WTC11 (cell line): ENCODE data around the gene TEFM. TPM values are rescaled to one million over a fixed set of nuclear protein-coding genes. Genes with fewer than 3 reads are reported as not detected.

Source experiments
- ATAC-seq: fragments of 200-7000 bp; cut with Tn5 transposase; 2 replicates; pipeline ENCODE4 v1.10.0; 2021; ENCODE audit warnings: mild to moderate bottlenecking, moderate library complexity
- CTCF ChIA-PET: fragments of 300-600 bp; sonication (Branson Sonifier 250); formaldehyde crosslinking; loops from one replicate; lab custom pipeline; 2021; ENCODE audit warnings: antibody characterized with exemption; lab: Charles Lee
- POLR2A ChIA-PET: fragments of 350-600 bp; sonication (Branson Sonifier 250); formaldehyde crosslinking; loops from one replicate; lab custom pipeline; 2021; ENCODE audit warnings: antibody characterized with exemption; lab: Charles Lee
- DNase-seq: peaks from one replicate; pipeline ENCODE4 v3.0.0; 2021; ENCODE audit warnings: low spot score
- H3K27ac Mint-ChIP-seq: 2 replicates; pipeline ENCODE4 v1.8.0; 2021; ENCODE audit warnings: mixed read lengths
- H3K27me3 Mint-ChIP-seq: 2 replicates; pipeline ENCODE4 v1.8.0; 2021; ENCODE audit warnings: low read depth, mild to moderate bottlenecking, moderate library complexity, mixed read lengths
- H3K36me3 Mint-ChIP-seq: 2 replicates; pipeline ENCODE4 v1.8.0; 2021; ENCODE audit warnings: mixed read lengths
- H3K4me1 Mint-ChIP-seq: 2 replicates; pipeline ENCODE4 v1.8.0; 2022; ENCODE audit warnings: mixed read lengths
- H3K4me3 Mint-ChIP-seq: 2 replicates; pipeline ENCODE4 v1.8.0; 2021; ENCODE audit warnings: mild to moderate bottlenecking, moderate library complexity, mixed read lengths
- H3K9me3 Mint-ChIP-seq: 2 replicates; pipeline ENCODE4 v1.8.0; 2021; ENCODE audit warnings: mixed read lengths
- CBFB ChIP-seq: sonication (generic); formaldehyde crosslinking; IDR thresholded peaks from 2 replicates; pipeline ENCODE4 v1.8.1; 2022; ENCODE audit warnings: mild to moderate bottlenecking, low read depth, missing genetic modification reagents
- CREB1 ChIP-seq: sonication (generic); formaldehyde crosslinking; IDR thresholded peaks from 2 replicates; pipeline ENCODE4 v1.8.0; 2023; ENCODE audit warnings: mild to moderate bottlenecking, missing genetic modification reagents
- CREM ChIP-seq: sonication (generic); formaldehyde crosslinking; IDR thresholded peaks from 2 replicates; pipeline ENCODE4 v1.8.1; 2022; ENCODE audit warnings: mild to moderate bottlenecking, missing genetic modification reagents, moderate library complexity
- ELF4 ChIP-seq: sonication (generic); formaldehyde crosslinking; IDR thresholded peaks from 2 replicates; pipeline ENCODE4 v1.8.1; 2022; ENCODE audit warnings: low read depth, mild to moderate bottlenecking, moderate library complexity, missing genetic modification reagents
- FOXJ3 ChIP-seq: sonication (generic); formaldehyde crosslinking; IDR thresholded peaks from 2 replicates; pipeline ENCODE4 v1.9.0; 2021; ENCODE audit warnings: missing genetic modification reagents, mild to moderate bottlenecking, borderline replicate concordance
- JAZF1 ChIP-seq: fragments of 250-450 bp; sonication (Bioruptor Pico); IDR thresholded peaks from 2 replicates; pipeline ENCODE4 v1.9.0; 2021; ENCODE audit warnings: moderate library complexity, mild to moderate bottlenecking, inconsistent platforms
- NR1H2 ChIP-seq: sonication (generic); formaldehyde crosslinking; IDR thresholded peaks from 2 replicates; pipeline ENCODE4 v1.9.0; 2021; ENCODE audit warnings: mild to moderate bottlenecking, moderate library complexity, missing genetic modification reagents
- NR2C2 ChIP-seq: sonication (generic); formaldehyde crosslinking; IDR thresholded peaks from 2 replicates; pipeline ENCODE4 v1.8.0; 2022; ENCODE audit warnings: mild to moderate bottlenecking, missing genetic modification reagents
- NR3C1 ChIP-seq: sonication (generic); formaldehyde crosslinking; conservative IDR thresholded peaks from 2 replicates; pipeline ENCODE4 v1.8.1; 2023; ENCODE audit warnings: low read depth, mild to moderate bottlenecking, missing genetic modification reagents
- RELA ChIP-seq: sonication (generic); formaldehyde crosslinking; IDR thresholded peaks from 2 replicates; pipeline ENCODE4 v1.8.1; 2022; ENCODE audit warnings: missing genetic modification reagents, mild to moderate bottlenecking, borderline replicate concordance
- RORB ChIP-seq: fragments of 250-450 bp; sonication (Bioruptor Pico); IDR thresholded peaks from 2 replicates; pipeline ENCODE4 v1.9.0; 2021; ENCODE audit warnings: mild to moderate bottlenecking
- SMAD3 ChIP-seq: sonication (generic); formaldehyde crosslinking; IDR thresholded peaks from 2 replicates; pipeline ENCODE4 v1.8.0; 2022; ENCODE audit warnings: missing genetic modification reagents, mild to moderate bottlenecking, borderline replicate concordance
- SP1 ChIP-seq: sonication (generic); formaldehyde crosslinking; conservative IDR thresholded peaks from 2 replicates; pipeline ENCODE4 v1.8.1; 2022; ENCODE audit warnings: missing genetic modification reagents
- ZBTB21 ChIP-seq: sonication (generic); formaldehyde crosslinking; IDR thresholded peaks from 2 replicates; pipeline ENCODE4 v1.8.1; 2023; ENCODE audit warnings: mild to moderate bottlenecking, missing genetic modification reagents, borderline replicate concordance
- ZNF317 ChIP-seq: sonication (generic); formaldehyde crosslinking; IDR thresholded peaks from 2 replicates; pipeline ENCODE4 v1.8.1; 2023; ENCODE audit warnings: low read depth, mild to moderate bottlenecking, moderate library complexity, missing genetic modification reagents, borderline replicate concordance
- ZNF423 ChIP-seq: fragments of 250-450 bp; sonication (Bioruptor Pico); IDR thresholded peaks from 2 replicates; pipeline ENCODE4 v2.1.2; 2022; ENCODE audit warnings: mild to moderate bottlenecking, moderate library complexity
- total RNA-seq: library from RNA; stranded (reverse); gene quantifications from 3 replicates; pipeline ENCODE4 v1.2.3, GENCODE V29; 2021
- TF ChIP-seq, protein P1 (sequence below): sonication (generic); formaldehyde crosslinking; IDR thresholded peaks from 2 replicates; pipeline ENCODE4 v1.8.1; 2023; ENCODE audit warnings: mild to moderate bottlenecking, missing genetic modification reagents, moderate library complexity
- TF ChIP-seq, protein P2 (sequence below): sonication (generic); formaldehyde crosslinking; IDR thresholded peaks from 2 replicates; pipeline ENCODE4 v1.8.1; 2022; ENCODE audit warnings: low read depth, mild to moderate bottlenecking, moderate library complexity, missing genetic modification reagents, borderline replicate concordance
- TF ChIP-seq, protein P3 (sequence below): sonication (generic); formaldehyde crosslinking; IDR thresholded peaks from 2 replicates; pipeline ENCODE4 v1.8.0; 2023; ENCODE audit warnings: missing genetic modification reagents
- TF ChIP-seq, protein P4 (sequence below): sonication (generic); formaldehyde crosslinking; IDR thresholded peaks from 2 replicates; pipeline ENCODE4 v1.8.1; 2023; ENCODE audit warnings: mild to moderate bottlenecking, moderate library complexity, missing genetic modification reagents
- TF ChIP-seq, protein P5 (sequence below): sonication (generic); formaldehyde crosslinking; IDR thresholded peaks from 2 replicates; pipeline ENCODE4 v1.8.0; 2022; ENCODE audit warnings: mild to moderate bottlenecking, missing genetic modification reagents

Gene TEFM
- total RNA-seq, 1 experiment from 2014 or later, result 12.3 TPM

DNA sequence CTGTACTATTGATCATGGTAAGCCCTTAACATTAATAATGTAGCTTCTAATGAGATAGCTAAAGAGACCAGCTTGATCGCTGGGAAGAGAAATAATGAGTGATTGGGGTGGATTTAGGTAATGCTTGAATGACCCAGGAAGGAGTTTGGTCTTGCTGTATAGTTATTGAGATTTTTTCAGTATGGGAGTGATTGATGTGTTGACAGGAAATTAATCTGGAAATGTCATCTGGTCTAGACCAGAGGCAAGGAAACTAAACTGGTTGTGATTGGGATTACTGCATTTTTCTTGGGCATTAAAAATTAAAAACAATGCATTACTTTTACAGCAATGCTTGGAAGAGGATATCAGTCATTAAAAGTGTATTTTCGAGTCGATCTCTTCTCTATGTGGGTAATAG lies 11.8 kb downstream of the TEFM start:
- TF ChIP-seq CREM (CRISPR knock-in tag) (no peak), NR3C1 (CRISPR knock-in tag) (no peak), ZBTB21 (CRISPR knock-in tag) (no peak)
- TF ChIP-seq, protein P1, sequence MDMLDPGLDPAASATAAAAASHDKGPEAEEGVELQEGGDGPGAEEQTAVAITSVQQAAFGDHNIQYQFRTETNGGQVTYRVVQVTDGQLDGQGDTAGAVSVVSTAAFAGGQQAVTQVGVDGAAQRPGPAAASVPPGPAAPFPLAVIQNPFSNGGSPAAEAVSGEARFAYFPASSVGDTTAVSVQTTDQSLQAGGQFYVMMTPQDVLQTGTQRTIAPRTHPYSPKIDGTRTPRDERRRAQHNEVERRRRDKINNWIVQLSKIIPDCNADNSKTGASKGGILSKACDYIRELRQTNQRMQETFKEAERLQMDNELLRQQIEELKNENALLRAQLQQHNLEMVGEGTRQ (CRISPR knock-in tag), result no peak
- TF ChIP-seq, protein P2, sequence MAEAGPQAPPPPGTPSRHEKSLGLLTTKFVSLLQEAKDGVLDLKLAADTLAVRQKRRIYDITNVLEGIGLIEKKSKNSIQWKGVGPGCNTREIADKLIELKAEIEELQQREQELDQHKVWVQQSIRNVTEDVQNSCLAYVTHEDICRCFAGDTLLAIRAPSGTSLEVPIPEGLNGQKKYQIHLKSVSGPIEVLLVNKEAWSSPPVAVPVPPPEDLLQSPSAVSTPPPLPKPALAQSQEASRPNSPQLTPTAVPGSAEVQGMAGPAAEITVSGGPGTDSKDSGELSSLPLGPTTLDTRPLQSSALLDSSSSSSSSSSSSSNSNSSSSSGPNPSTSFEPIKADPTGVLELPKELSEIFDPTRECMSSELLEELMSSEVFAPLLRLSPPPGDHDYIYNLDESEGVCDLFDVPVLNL, result no peak
- TF ChIP-seq, all 79 proteins: peak for 0
- CTCF ChIA-PET, result no interaction called here
- H3K9me3 Mint-ChIP-seq, result no peaks in the 10 kb centered on the region

DNA sequence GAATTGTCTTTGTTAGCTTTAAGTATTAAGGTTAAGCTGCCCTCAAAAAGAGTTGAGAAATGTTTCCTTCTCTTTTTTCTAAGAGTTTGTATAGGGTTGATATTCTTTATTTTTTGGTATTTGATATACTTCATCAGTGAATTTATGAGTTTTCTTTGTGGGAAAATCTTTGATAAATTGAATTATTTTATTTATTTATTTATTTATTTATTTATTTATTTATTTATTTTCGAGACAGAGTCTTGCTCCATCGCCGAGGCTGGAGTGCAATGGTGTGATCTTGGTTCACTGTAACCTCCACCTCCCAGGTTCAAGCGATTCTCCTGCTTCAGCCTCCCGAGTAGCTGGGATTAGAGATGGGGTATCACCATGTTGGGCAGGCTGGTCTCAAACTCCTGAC lies 19.9 kb downstream of the TEFM start:
- Mint-ChIP-seq H3K27me3 (no peaks in the 10 kb centered on the region), H3K4me1 (no peaks in the 10 kb centered on the region), H3K9me3 (no peaks in the 10 kb centered on the region), H3K4me3 (no peak overlapping the region), H3K36me3 (peaks cover 34% of the 10 kb centered on the region), H3K27ac (no peak overlapping the region)
- TF ChIP-seq, protein P3, sequence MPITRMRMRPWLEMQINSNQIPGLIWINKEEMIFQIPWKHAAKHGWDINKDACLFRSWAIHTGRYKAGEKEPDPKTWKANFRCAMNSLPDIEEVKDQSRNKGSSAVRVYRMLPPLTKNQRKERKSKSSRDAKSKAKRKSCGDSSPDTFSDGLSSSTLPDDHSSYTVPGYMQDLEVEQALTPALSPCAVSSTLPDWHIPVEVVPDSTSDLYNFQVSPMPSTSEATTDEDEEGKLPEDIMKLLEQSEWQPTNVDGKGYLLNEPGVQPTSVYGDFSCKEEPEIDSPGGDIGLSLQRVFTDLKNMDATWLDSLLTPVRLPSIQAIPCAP (CRISPR knock-in tag), result no peak
- TF ChIP-seq SP1 (CRISPR knock-in tag) (no peak), JAZF1 (CRISPR knock-in tag) (no peak), CREB1 (CRISPR knock-in tag) (no peak), ZNF423 (CRISPR knock-in tag) (no peak), RELA (CRISPR knock-in tag) (no peak), ELF4 (CRISPR knock-in tag) (no peak), CREM (CRISPR knock-in tag) (no peak), NR1H2 (CRISPR knock-in tag) (no peak), CBFB (CRISPR knock-in tag) (no peak), NR2C2 (CRISPR knock-in tag) (no peak), SMAD3 (CRISPR knock-in tag) (no peak), FOXJ3 (CRISPR knock-in tag) (no peak), ZNF317 (CRISPR knock-in tag) (no peak), RORB (no peak)
- TF ChIP-seq, protein P4, sequence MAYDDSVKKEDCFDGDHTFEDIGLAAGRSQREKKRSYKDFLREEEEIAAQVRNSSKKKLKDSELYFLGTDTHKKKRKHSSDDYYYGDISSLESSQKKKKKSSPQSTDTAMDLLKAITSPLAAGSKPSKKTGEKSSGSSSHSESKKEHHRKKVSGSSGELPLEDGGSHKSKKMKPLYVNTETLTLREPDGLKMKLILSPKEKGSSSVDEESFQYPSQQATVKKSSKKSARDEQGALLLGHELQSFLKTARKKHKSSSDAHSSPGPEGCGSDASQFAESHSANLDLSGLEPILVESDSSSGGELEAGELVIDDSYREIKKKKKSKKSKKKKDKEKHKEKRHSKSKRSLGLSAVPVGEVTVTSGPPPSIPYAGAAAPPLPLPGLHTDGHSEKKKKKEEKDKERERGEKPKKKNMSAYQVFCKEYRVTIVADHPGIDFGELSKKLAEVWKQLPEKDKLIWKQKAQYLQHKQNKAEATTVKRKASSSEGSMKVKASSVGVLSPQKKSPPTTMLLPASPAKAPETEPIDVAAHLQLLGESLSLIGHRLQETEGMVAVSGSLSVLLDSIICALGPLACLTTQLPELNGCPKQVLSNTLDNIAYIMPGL (CRISPR knock-in tag), result no peak
- TF ChIP-seq, protein P5, sequence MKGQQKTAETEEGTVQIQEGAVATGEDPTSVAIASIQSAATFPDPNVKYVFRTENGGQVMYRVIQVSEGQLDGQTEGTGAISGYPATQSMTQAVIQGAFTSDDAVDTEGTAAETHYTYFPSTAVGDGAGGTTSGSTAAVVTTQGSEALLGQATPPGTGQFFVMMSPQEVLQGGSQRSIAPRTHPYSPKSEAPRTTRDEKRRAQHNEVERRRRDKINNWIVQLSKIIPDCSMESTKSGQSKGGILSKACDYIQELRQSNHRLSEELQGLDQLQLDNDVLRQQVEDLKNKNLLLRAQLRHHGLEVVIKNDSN, result no peak
- TF ChIP-seq, protein P2, result no peak
- POLR2A ChIA-PET, result interaction anchor here (1.0 kb wide), 1 partner anchor 13 kb away, joined by 3 read pairs; no protein-coding TSS in a partner anchor
- CTCF ChIA-PET, result interaction anchor here (0.6 to 0.7 kb wide), 2 partner anchors 193 to 438 kb away, joined by 3 to 4 read pairs; no protein-coding TSS in a partner anchor
- ATAC-seq, result no peak
- no peak for DNase-seq

More for the DNA sequence above, 11.8 kb downstream of the TEFM start:
- Mint-ChIP-seq H3K4me1 (no peaks in the 10 kb centered on the region), H3K27ac (no peak overlapping the region), H3K27me3 (no peaks in the 10 kb centered on the region), H3K36me3 (peaks cover 33% of the 10 kb centered on the region), H3K4me3 (no peak overlapping the region)
- ATAC-seq, result no peak
- POLR2A ChIA-PET, result no interaction called here
- no peak for DNase-seq
